B cell (primary cell): ENCODE results near the gene ANK3. TPM values are rescaled to one million over a fixed set of nuclear protein-coding genes. Genes with fewer than 3 reads are reported as not detected.

ENCODE experiments used
- ATAC-seq: fragments of 200-7000 bp; cut with Tn5 transposase; one replicate; pipeline ENCODE4 v1.10.0; 2021; ENCODE audit warnings: low read depth, mild to moderate bottlenecking, moderate number of reproducible peaks, moderate library complexity
- CTCF ChIA-PET: fragments of 350-600 bp; sonication (Branson Sonifier 250); formaldehyde crosslinking; loops from one replicate; lab custom pipeline; 2021; ENCODE audit warnings: antibody characterized with exemption, inconsistent platforms; lab: Charles Lee
- POLR2A ChIA-PET: fragments of 350-600 bp; sonication (Branson Sonifier 250); formaldehyde crosslinking; loops from one replicate; lab custom pipeline; 2021; ENCODE audit warnings: antibody characterized with exemption; lab: Charles Lee
- DNase-seq: peaks from one replicate; pipeline ENCODE4 v3.0.0; 2013
- H2AFZ ChIP-seq: 2 replicates; pipeline ENCODE4 v1.6.1; 2012; ENCODE audit warnings: mild to moderate bottlenecking, low read depth, low read length; ENCODE audit not compliant: insufficient read depth, poor library complexity, severe bottlenecking
- H3K27ac ChIP-seq, 2 donors: 1 replicate in 1 of 2; 2 replicates in 1 of 2; pipeline ENCODE4 v1.5.1; 2012 to 2013; ENCODE audit warnings: low read length in 2 of 2, mild to moderate bottlenecking in 2 of 2, moderate library complexity in 1 of 2
- H3K27me3 ChIP-seq, 4 experiments: fragments of 200-600 bp in 1 of 4; sonication (generic) in 1 of 4; replicated peaks in 1 of 4; 1 replicate in 2 of 4; 2 replicates in 2 of 4; pipeline versions ENCODE4 v1.6.1 to v1.7.0; 2013 to 2016; ENCODE audit warnings: low read length in 3 of 4, mild to moderate bottlenecking in 2 of 4, mixed read lengths in 1 of 4, moderate library complexity in 1 of 4; ENCODE audit not compliant: insufficient read depth in 4 of 4, control insufficient read depth in 3 of 4; ENCODE audit errors: control extremely low read depth in 1 of 4
- H3K36me3 ChIP-seq, 2 experiments: replicated peaks in 1 of 2; 1 replicate in 1 of 2; 2 replicates in 1 of 2; pipeline versions ENCODE4 v1.6.1 to v1.7.1; 2013; ENCODE audit warnings: low read length in 1 of 2; ENCODE audit not compliant: insufficient read depth in 2 of 2, control insufficient read depth in 1 of 2; ENCODE audit errors: control extremely low read depth in 1 of 2, extremely low read depth in 1 of 2
- H3K4me1 ChIP-seq, 2 donors: fragments of 200-600 bp in 1 of 2; sonication (generic) in 1 of 2; 1 replicate in 1 of 2; 2 replicates in 1 of 2; pipeline versions ENCODE4 v1.5.1 to v1.6.1; 2013 to 2017; ENCODE audit warnings: low read length in 2 of 2; ENCODE audit not compliant: control insufficient read depth in 2 of 2, insufficient read depth in 2 of 2
- H3K4me2 ChIP-seq: replicated peaks from 2 replicates; pipeline ENCODE3; 2012; ENCODE audit warnings: mild to moderate bottlenecking, low read depth, low read length; ENCODE audit not compliant: poor library complexity, severe bottlenecking
- H3K4me3 ChIP-seq, 5 experiments: fragments of 200-600 bp in 1 of 5; sonication (generic) in 1 of 5; 1 replicate in 3 of 5; 2 replicates in 2 of 5; pipeline versions ENCODE4 v1.5.1 to v1.7.0; 2011 to 2016; ENCODE audit warnings: low read length in 4 of 5, mild to moderate bottlenecking in 4 of 5, low read depth in 2 of 5, control low read depth in 1 of 5, moderate library complexity in 1 of 5; ENCODE audit not compliant: insufficient read depth in 1 of 5; ENCODE audit errors: control extremely low read depth in 1 of 5, extremely low read depth in 1 of 5
- H3K79me2 ChIP-seq: fragments of 200-600 bp; sonication (generic); one replicate; pipeline ENCODE4 v1.6.0; 2016; ENCODE audit warnings: low read length; ENCODE audit not compliant: control insufficient read depth, insufficient read depth
- H3K9ac ChIP-seq: fragments of 200-600 bp; sonication (generic); 2 replicates; pipeline ENCODE4 v1.6.1; 2017; ENCODE audit warnings: mild to moderate bottlenecking, low read length, moderate library complexity
- H3K9me3 ChIP-seq, 3 donors: one replicate each; pipeline versions ENCODE4 v1.6.1 to v1.7.1; 2013; ENCODE audit warnings: low read length in 2 of 3; ENCODE audit not compliant: control insufficient read depth in 2 of 3, insufficient read depth in 1 of 3; ENCODE audit errors: control extremely low read depth in 1 of 3
- H4K20me1 ChIP-seq: 2 replicates; pipeline ENCODE4 v1.6.0; 2012; ENCODE audit warnings: mild to moderate bottlenecking, low read length; ENCODE audit not compliant: insufficient read depth, control insufficient read depth, poor library complexity, severe bottlenecking
- H3K27ac Mint-ChIP-seq: one replicate; pipeline ENCODE4 v1.8.0; 2021; ENCODE audit warnings: mixed read lengths
- H3K27me3 Mint-ChIP-seq: one replicate; pipeline ENCODE4 v1.8.0; 2021; ENCODE audit warnings: mixed read lengths
- H3K4me1 Mint-ChIP-seq: one replicate; pipeline ENCODE4 v1.8.0; 2021; ENCODE audit warnings: mixed read lengths
- H3K4me3 Mint-ChIP-seq: one replicate; pipeline ENCODE4 v1.8.0; 2021; ENCODE audit warnings: mixed read lengths
- H3K9me3 Mint-ChIP-seq: one replicate; pipeline ENCODE4 v1.8.0; 2022; ENCODE audit warnings: mixed read lengths; ENCODE audit not compliant: insufficient read depth
- CTCF ChIP-seq: fragments of 200-600 bp; IDR thresholded peaks from one replicate; pipeline ENCODE4 v1.8.0; 2022; ENCODE audit warnings: antibody characterized with exemption, mild to moderate bottlenecking
- EZH2 ChIP-seq: IDR thresholded peaks from 2 replicates; pipeline ENCODE4 v1.6.1; 2012; ENCODE audit warnings: borderline replicate concordance, low read depth, mild to moderate bottlenecking, moderate library complexity, low read length; ENCODE audit not compliant: insufficient read depth, poor library complexity, severe bottlenecking
- WGBS: methylation state at CpG from one replicate; pipeline ENCODE4 v1.1.5; 2013; ENCODE audit warnings: missing lambda C conversion rate; ENCODE audit not compliant: insufficient coverage; 5-methylcytosine and 5-hydroxymethylcytosine counted together
- intact Hi-C: fragments of 100-400 bp; cut with micrococcal nuclease; formaldehyde crosslinking; loops from one replicate; pipeline ENCODE4 v1.10.0; 2022
- polyA plus RNA-seq: library from polyadenylated mRNA; depleted of rRNA; stranded (reverse); fragments of >200 nt; gene quantifications from 2 replicates; pipeline ENCODE4 v1.2.3, GENCODE V29; 2012
- total RNA-seq, 2 donors: library from RNA; stranded (reverse); fragments of 120-200 nt in 1 of 2; gene quantifications; 1 replicate in 1 of 2; 2 replicates in 1 of 2; pipeline versions ENCODE4 v1.2.3 to v1.2.4, GENCODE V29; 2013 to 2022

Gene ANK3
- total and polyA plus RNA-seq, 2 donors (not counting 1 experiment from before 2014, with no cell fraction given) = 4.9 to 21.6 TPM

GRCh38 chr10:60086862-60087261 lies 302.8 kb downstream of the ANK3 start:
- Mint-ChIP-seq H3K27me3 (no peaks in the 10 kb centered on the region), H3K9me3 (no peaks in the 10 kb centered on the region), H3K27ac (no peak overlapping the region), H3K4me1 (peaks cover 1% of the 10 kb centered on the region), H3K4me3 (no peak overlapping the region)
- H3K27me3 ChIP-seq = no peaks in the 10 kb centered on the region
- POLR2A ChIA-PET = no interaction called here
- no CpG with 5 or more reads among the region's 2 CpGs for WGBS
- no peaks in the 10 kb centered on the region for H3K9me3 ChIP-seq
- CTCF ChIA-PET = no interaction called here
- H2AFZ ChIP-seq = no peak overlapping the region
- TF ChIP-seq EZH2 (no peak), CTCF (no peak)
- no peaks in the 10 kb centered on the region for H4K20me1 ChIP-seq
- H3K4me3 ChIP-seq = no peak overlapping the region
- H3K36me3 ChIP-seq = peaks cover 0 to 4% of the 10 kb centered on the region in 2 experiments
- intact Hi-C loops = no loop called here
- no peak overlapping the region for H3K9ac ChIP-seq
- H3K79me2 ChIP-seq = no peaks in the 10 kb centered on the region
- H3K27ac ChIP-seq = no peak overlapping the region
- ATAC-seq = no peak
- H3K4me2 ChIP-seq = no peak overlapping the region
- no peaks in the 10 kb centered on the region for H3K4me1 ChIP-seq
- no peak for DNase-seq

- Mint-ChIP-seq H3K27me3 (no peaks in the 10 kb centered on the region), H3K4me1 (peaks cover 1% of the 10 kb centered on the region), H3K27ac (no peak overlapping the region), H3K4me3 (no peak overlapping the region), H3K9me3 (no peaks in the 10 kb centered on the region)
- Histone ChIP-seq H3K36me3 (peaks cover 0 to 4% of the 10 kb centered on the region in 2 experiments), H3K4me1 (no peaks in the 10 kb centered on the region), H3K9me3 (no peaks in the 10 kb centered on the region), H3K4me2 (no peak overlapping the region), H2AFZ (no peak overlapping the region), H3K9ac (no peak overlapping the region), H4K20me1 (no peaks in the 10 kb centered on the region), H3K4me3 (no peak overlapping the region), H3K27ac (no peak overlapping the region), H3K27me3 (no peaks in the 10 kb centered on the region), H3K79me2 (no peaks in the 10 kb centered on the region)
- ChIA-PET CTCF (no interaction called here), POLR2A (no interaction called here)
- TF ChIP-seq EZH2 (no peak), CTCF (no peak)
- intact Hi-C loops = no loop called here
- ATAC-seq = no peak
- no peak for DNase-seq
- WGBS = 100% methylated on average over 4 of the region's 4 CpGs
Observed at GRCh38 chr10:60086421-60086820, 303.3 kb downstream of the ANK3 start.
